ENCODE data around the gene VPS4A.

Gene VPS4A

GRCh38 chr16:69319826-69320739, 8.9 kb downstream of the VPS4A start:
- DNase-seq (ENCODE audit: low read depth, low spot score), result no peak
- Histone ChIP-seq H3K9ac (ENCODE audit: insufficient read length) (no peak overlapping the region), H3K27ac (no peak overlapping the region), H3K4me3 (no peak overlapping the region), H3K36me3 (ENCODE audit: insufficient read depth, low read length) (peaks cover 34% of the 10 kb centered on the region; the same call in 1 of the 2 replicates), H3K9me3 (ENCODE audit: low read depth, low read length) (no peaks in the 10 kb centered on the region)
- TF ChIP-seq POLR2AphosphoS5 (IDR thresholded peaks at IDR 0.05; ENCODE audit: borderline replicate concordance, low read depth, low read length), result no peak

- Histone ChIP-seq H3K36me3 (ENCODE audit: insufficient read depth, low read length) (peaks cover 34% of the 10 kb centered on the region; the same call in 1 of the 2 replicates), H3K27ac (no peak overlapping the region), H3K9ac (ENCODE audit: insufficient read length) (no peak overlapping the region), H3K9me3 (ENCODE audit: low read depth, low read length) (no peaks in the 10 kb centered on the region), H3K4me3 (no peak overlapping the region)
- TF ChIP-seq POLR2AphosphoS5 (IDR thresholded peaks at IDR 0.05; ENCODE audit: borderline replicate concordance, low read depth, low read length) (no peak), FOXP2 (optimal IDR thresholded peaks at IDR 0.05; ENCODE audit: control extremely low read depth, extremely low read length, insufficient read depth) (no peak), EZH2 (IDR thresholded peaks at IDR 0.05) (no peak)
- no peak for DNase-seq (ENCODE audit: low read depth, low spot score)
Measured at GRCh38 chr16:69320740-69321073, 9.6 kb downstream of the VPS4A start.

GRCh38 chr16:69321080-69321479, 9.9 kb downstream of the VPS4A start:
- no peaks in the 10 kb centered on the region for H3K9me3 ChIP-seq (ENCODE audit: low read depth, low read length)
- no peak overlapping the region for H3K27ac ChIP-seq
- DNase-seq (ENCODE audit: low read depth, low spot score), result no peak
- H3K36me3 ChIP-seq (ENCODE audit: insufficient read depth, low read length), result peaks cover 38% of the 10 kb centered on the region
- H3K4me3 ChIP-seq, result no peak overlapping the region
- TF ChIP-seq FOXP2 (optimal IDR thresholded peaks at IDR 0.05; ENCODE audit: control extremely low read depth, extremely low read length, insufficient read depth) (no peak), EZH2 (IDR thresholded peaks at IDR 0.05) (no peak), POLR2AphosphoS5 (IDR thresholded peaks at IDR 0.05; ENCODE audit: borderline replicate concordance, low read depth, low read length) (no peak)
- no peak overlapping the region for H3K9ac ChIP-seq (ENCODE audit: insufficient read length)

GRCh38 chr16:69322343-69322742, 11.2 kb downstream of the VPS4A start:
- no peak for TF ChIP-seq FOXP2 (optimal IDR thresholded peaks at IDR 0.05; ENCODE audit: control extremely low read depth, extremely low read length, insufficient read depth)
- Histone ChIP-seq H3K27ac (no peak overlapping the region), H3K4me3 (no peak overlapping the region), H3K9me3 (ENCODE audit: low read depth, low read length) (no peaks in the 10 kb centered on the region), H3K9ac (ENCODE audit: insufficient read length) (no peak overlapping the region), H3K36me3 (ENCODE audit: insufficient read depth, low read length) (peaks cover 42% of the 10 kb centered on the region)
- no peak for DNase-seq (ENCODE audit: low read depth, low spot score)

GRCh38 chr16:69323415-69323814, 12.3 kb downstream of the VPS4A start:
- no peak overlapping the region for H3K9ac ChIP-seq (ENCODE audit: insufficient read length)
- no peak for DNase-seq (ENCODE audit: low read depth, low spot score)
- peaks cover 44% of the 10 kb centered on the region for H3K36me3 ChIP-seq (ENCODE audit: insufficient read depth, low read length)

GRCh38 chr16:69324013-69324531, 12.9 kb downstream of the VPS4A start:
- peaks cover 48% of the 10 kb centered on the region for H3K36me3 ChIP-seq (ENCODE audit: insufficient read depth, low read length)
- no peak for DNase-seq (ENCODE audit: low read depth, low spot score)

More at GRCh38 chr16:69323415-69323814, 12.3 kb downstream of the VPS4A start:
- H3K27ac ChIP-seq, result no peak overlapping the region
- no peak overlapping the region for H3K4me3 ChIP-seq
- no peaks in the 10 kb centered on the region for H3K9me3 ChIP-seq (ENCODE audit: low read depth, low read length)
- no peak for TF ChIP-seq POLR2AphosphoS5 (IDR thresholded peaks at IDR 0.05; ENCODE audit: borderline replicate concordance, low read depth, low read length)

GRCh38 chr16:69324585-69325253, 13.6 kb downstream of the VPS4A start:
- no peak overlapping the region for H3K9ac ChIP-seq (ENCODE audit: insufficient read length)
- H3K27ac ChIP-seq, result no peak overlapping the region
- no peaks in the 10 kb centered on the region for H3K9me3 ChIP-seq (ENCODE audit: low read depth, low read length)
- no peak overlapping the region for H3K4me3 ChIP-seq
- TF ChIP-seq POLR2AphosphoS5 (IDR thresholded peaks at IDR 0.05; ENCODE audit: borderline replicate concordance, low read depth, low read length) (no peak), FOXP2 (optimal IDR thresholded peaks at IDR 0.05; ENCODE audit: control extremely low read depth, extremely low read length, insufficient read depth) (no peak), EZH2 (IDR thresholded peaks at IDR 0.05) (no peak)
- DNase-seq (ENCODE audit: low read depth, low spot score), result no peak
- peaks cover 43% of the 10 kb centered on the region for H3K36me3 ChIP-seq (ENCODE audit: insufficient read depth, low read length)

More at GRCh38 chr16:69324013-69324531, 12.9 kb downstream of the VPS4A start:
- no peak overlapping the region for H3K27ac ChIP-seq
- no peaks in the 10 kb centered on the region for H3K9me3 ChIP-seq (ENCODE audit: low read depth, low read length)
- TF ChIP-seq FOXP2 (optimal IDR thresholded peaks at IDR 0.05; ENCODE audit: control extremely low read depth, extremely low read length, insufficient read depth) (no peak), EZH2 (IDR thresholded peaks at IDR 0.05) (no peak), POLR2AphosphoS5 (IDR thresholded peaks at IDR 0.05; ENCODE audit: borderline replicate concordance, low read depth, low read length) (no peak)
- H3K9ac ChIP-seq (ENCODE audit: insufficient read length), result no peak overlapping the region
- H3K4me3 ChIP-seq, result no peak overlapping the region

GRCh38 chr16:69325784-69326171, 14.6 kb downstream of the VPS4A start:
- Histone ChIP-seq H3K4me3 (no peak overlapping the region), H3K9me3 (ENCODE audit: low read depth, low read length) (no peaks in the 10 kb centered on the region), H3K27ac (no peak overlapping the region), H3K36me3 (ENCODE audit: insufficient read depth, low read length) (peaks cover 36% of the 10 kb centered on the region), H3K9ac (ENCODE audit: insufficient read length) (no peak overlapping the region)
- TF ChIP-seq FOXP2 (optimal IDR thresholded peaks at IDR 0.05; ENCODE audit: control extremely low read depth, extremely low read length, insufficient read depth) (no peak), POLR2AphosphoS5 (IDR thresholded peaks at IDR 0.05; ENCODE audit: borderline replicate concordance, low read depth, low read length) (no peak), EZH2 (IDR thresholded peaks at IDR 0.05) (no peak)
- no peak for DNase-seq (ENCODE audit: low read depth, low spot score)

All from SK-N-MC (cell line).